Central memory CD4-positive, alpha-beta T cell (primary cell): Measurements from ENCODE around the gene TPBGL.
"Not testable (repeated sequence)": the region's sequence is repeated elsewhere in the genome, so short reads cannot be mapped to it uniquely, and the experiment has no call there.

Source experiments
- DNase-seq: peaks from one replicate; pipeline ENCODE4 v3.0.0; 2022

The TPBGL gene

DNA sequence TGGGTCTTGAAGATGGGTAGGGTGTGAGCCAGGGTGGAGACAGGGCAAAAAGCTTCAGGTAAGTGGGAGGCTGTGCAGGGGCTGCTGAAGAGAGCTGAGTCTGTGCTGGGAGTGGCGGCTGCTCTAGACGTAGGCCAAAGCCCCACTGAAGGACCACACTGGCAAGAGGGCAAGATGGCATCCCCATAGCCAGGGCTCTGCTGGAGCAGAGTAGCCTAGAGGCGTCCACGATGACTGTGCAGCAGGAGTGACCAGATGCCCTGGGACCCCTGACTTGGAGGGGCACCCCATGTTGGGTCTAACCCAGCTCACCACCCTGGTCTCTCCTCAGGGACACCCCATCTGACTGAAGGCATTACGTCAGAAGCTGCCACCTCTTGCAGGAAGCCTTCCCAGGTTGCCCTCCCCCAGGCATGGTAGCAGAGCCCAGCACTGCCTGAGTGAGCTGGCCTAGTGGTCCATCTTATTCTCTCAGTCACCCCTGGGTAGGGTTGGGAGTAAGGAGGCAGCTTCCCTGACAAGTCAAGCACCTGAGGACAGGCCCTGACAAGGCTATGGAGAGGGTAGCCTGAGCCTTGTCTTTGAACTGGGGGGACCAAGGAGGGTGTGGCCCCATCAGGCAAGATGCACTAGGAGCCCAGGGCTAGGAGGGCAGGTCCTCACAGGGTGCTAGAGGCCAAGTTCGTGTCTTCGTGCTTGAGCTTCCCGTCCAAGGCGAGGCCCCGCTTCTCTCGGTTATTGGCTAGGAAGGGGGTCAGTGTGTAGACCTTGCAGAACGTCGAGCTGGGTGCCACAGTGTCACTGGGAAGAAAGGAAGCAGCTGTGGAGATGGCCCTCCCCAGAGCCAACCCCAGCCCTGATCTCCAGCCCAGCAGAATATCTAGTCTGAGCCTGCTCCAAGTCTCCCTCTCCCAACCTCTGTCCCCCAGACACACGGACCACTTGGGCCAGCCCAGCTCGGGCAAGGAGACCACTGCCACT, 33.1 kb downstream of the TPBGL start:
- no peak for DNase-seq

DNA sequence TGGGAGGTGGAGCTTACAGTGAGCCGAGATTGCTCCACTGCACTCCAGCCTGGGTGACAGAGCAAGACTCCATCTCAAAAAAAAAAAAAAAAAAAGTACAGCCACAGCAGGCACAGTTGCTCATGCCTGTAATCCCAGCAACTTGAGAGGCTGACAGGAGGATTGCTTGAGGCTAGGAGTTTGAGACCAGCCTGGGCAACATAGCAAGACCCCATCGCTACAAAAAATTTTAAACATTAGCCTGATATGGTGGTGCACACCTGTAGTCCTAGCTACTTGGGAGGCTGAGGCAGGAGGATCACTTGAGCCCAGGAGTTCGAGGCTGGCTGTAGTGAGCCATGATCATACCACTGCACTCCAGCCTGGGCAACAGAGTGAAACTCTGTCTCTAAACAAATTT, 34.1 kb downstream of the TPBGL start:
- DNase-seq, result not testable (repeated sequence)

DNA sequence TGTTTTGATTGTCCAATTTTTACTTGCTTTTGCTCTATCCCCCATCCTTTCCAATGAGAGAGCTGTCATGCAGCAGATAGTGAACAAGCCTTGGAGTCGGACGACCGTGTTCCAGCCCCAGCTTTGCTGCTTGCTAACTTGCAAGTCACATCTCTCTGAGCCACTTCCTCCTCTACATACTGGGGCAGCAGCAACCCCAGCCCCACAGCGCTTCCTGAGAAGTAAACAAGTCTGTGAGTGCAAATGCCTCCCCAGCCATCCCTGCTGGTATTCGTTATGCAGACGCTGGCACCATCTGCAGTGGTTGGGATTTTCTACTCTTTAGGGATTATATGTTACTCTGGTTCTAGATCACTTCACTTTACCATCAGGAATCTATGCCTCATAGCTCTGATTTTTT, 35.0 kb downstream of the TPBGL start:
- peak; percentile 70 for DNase-seq

DNA sequence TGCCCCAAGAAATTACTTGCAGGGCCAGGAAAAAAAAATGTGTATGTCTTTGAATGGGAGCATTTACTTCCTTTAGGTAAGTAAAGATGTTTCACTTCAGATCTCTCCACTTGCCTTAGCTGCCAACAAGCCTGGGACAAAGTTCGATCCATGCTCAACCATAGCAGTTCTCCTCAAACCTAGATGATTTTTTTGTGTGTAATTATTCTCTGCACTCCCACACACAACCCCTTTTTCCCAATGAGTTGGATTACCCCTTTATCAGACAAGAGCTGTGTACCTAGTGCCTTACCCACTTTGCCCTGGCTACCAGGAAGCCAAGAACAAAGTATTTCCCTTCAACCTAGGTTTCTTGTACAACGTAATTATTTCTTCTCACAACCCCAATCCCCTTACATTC, 35.6 kb downstream of the TPBGL start:
- no peak for DNase-seq

DNA sequence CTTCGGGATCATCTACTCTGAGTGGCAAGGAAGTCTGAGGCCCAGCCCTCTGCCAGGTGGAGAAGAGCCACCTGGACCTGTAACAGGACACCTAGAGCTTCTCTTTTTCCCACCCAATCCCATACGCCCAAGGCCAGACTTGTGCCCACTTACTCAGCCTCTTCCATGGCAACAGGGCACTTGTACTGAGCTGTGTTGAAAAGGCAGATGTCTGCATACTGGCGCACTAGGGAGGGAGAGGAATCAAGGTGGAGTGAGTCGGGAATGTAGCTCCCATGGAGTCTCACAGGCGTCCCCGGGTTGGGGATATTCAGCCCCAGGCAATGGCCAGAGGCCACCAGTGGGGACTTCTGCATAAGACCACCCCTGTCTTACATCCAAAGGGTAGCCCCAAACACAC, 36.1 kb downstream of the TPBGL start:
- DNase-seq, result no peak

DNA sequence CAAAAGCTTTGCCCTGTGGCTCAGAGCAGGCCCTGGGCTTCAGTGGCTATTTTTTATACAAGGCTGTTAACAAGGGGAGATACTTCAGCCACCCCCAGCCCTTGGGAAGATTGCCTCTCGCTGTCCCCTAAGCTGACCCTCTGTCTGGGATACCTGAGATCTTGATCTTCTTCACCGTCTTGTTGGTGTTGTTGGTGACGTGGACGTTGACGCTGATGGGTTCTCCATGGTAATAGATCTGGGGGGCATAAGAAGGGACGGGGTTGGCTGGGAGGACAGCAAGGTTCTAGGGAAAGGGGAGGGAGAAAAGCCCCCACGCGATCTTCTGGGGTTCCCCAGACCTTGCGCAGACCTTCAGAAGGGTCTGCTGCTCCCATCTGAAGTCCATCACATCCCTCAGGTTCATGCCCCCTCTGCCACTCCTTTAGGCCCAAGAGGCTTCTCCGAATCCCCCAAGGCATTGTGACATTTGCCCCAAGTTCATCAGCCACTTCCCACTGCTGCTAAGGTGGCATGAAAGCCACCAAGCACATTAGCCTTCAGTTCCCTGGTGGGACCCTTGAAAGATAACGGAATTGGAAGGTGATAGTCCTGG, 36.7 kb downstream of the TPBGL start:
- DNase-seq, result no peak

DNA sequence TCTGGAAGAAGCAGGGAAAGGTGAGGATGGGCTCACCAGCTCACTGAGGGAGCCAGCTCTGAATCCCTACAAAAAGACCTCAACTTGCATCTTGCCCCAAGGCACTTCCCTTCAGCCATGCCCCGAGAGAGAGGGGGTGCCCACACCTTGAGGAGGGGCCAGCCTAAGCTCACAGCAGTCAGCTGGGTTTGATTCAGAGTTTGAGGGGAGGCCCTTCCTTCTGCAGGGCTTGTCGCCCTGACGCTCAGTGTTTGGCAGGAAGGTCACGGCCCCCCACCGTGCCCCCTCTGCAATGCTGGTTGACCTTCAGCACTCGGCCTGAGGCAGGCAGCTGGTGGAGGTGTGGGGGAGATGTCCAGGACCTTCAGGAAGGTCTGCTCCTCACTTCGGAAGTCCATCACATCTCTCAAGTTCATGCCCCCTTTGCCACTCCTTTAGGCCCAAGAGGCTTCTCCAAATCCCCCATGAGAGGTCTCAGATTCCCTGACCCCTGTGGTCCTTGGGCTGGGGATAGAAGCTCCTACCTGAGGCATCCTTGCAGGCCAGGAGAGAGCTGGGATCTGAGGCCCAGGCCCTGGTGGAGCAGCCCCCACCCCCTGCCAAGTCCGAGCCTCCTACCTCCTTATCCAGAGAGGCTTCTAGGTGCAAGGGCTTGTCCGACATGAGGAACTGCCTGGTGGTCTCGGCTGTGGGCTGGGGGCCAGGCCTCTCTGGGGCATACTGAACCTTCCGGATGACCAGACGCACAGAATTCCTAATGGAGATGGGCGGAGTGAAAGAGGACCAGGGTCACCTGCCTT, 37.6 kb downstream of the TPBGL start:
- DNase-seq, result no peak

DNA sequence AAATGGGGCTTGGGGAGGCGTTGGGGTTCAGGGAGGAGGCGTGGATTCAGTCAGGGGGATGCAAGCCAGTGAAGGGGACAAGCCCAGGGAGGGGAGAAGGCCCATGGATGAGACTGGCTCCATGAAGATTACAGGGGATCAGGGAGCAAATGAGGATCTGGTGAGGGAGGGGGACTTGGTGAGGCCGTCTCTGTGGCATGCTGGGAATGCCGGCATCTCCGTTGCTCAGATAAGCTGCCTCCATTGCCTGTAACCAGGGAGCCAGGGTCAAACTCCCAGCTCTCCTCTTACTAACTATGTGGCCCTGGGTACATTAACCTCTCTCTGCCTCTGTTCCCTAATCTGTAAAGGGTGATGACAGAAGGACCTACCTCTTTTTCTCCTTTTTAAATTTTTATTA, 38.7 kb downstream of the TPBGL start:
- DNase-seq, result no peak

DNA sequence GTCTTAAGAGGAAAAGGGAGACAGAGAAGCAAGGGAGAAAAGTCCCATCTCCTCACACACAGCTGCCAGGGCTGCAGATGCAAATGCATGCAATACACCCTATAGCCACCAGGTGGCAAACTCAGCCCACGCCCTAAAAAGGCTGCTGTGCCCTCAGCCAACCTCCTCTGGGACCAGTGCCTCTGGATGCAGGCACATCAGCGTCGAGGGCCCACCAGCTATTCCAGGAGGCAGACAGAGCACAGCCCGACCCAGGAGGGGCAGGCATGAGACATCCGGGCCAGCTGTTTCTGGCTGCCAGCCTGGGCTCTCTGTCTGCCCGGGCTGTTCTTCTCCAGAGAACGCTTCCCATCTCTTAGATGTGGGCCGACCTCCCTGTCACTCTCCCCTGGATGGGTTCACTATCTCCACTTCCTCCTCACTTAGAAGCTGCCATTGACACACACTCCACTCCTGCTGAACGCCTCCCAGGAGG, 39.7 kb downstream of the TPBGL start:
- peak; percentile 59 for DNase-seq

DNA sequence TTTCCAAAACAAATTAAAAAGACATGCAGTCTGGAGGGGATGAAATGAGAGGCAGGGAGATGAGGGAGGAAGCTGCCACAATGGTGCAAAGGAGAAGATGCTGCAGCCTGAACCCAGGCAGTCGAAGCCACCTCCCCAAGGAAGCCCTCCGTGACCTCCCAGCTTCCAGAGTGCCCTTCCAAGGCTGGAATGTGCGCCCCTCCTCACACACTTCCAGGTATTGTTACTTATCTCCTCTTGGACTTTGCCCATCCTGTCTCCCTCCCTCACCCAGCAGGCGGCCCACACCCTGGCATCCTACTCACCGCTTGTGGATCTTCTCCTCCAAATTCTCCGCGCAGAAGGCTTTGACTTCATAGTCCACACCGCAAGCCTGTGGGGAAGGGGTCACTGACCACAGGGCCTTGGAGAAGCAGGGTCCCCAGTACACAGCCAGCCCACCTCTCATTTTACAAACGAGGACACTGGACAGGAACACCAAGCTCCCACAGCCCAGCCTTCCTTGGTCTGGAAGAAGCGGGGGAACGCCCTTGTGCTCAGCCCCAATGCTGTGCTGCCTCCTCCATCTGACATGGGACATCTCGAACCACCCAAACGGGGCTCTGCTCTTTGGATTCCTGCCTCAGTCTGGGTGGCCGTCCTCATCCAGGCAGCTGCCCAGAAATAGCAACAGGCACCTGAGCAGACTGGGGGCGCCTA, 40.3 kb downstream of the TPBGL start:
- DNase-seq, result no peak

DNA sequence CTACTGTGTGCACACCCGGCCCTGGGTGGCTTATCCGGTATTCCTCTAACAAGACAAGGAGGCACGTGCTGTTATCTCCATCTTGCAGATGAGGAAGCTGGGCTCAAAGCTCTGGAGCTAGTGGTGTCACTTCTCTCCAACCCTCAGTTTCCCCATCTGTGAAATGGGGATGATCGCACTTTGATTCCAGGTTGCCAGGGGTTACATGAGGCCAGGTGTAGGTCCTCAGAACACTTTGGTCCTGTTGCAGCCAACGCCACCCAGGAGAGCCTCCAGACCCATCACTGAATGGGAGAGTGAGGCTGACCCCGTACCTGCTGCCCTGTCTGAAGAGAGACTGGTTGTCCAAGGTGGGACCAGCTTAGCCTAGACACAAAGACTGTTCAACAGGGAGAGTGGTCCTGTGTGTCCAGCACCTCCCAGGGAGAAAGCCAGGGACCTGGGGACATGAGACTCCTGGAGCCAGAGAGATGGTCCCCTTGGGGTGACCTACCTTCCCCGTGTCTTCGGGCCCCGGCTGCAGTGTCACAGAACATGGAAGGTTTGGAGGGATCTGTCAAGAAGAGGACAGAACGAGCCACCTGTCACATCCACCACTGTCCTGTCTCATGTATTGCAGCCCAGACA, 41.0 kb downstream of the TPBGL start:
- DNase-seq, result no peak

DNA sequence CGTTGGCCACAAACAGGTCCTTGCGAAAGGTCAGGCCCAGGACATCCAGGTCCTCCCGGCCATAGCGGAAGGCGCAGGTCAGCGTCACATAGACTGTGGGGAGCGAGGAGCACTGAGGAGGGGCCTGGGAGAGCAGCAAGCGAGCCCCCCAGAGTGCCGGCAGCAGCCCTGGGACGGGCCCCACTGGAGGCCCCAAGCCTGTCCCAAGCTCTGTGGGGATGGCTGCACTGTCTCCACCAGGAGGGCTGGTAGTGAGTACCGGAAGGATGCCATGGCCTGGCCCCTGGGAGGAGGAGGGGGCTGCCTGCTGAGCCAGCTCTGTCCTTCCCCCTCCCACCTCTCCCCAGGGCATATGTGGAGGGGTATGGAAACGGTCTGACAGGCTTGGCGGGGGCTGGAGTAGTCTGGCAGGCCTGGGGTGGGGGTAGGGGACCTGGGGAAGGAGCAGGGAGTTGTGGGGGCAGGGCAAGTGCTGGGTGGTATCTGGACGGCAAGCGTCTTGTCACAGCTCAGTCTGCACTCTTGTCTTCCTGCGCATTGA, 42.9 kb downstream of the TPBGL start:
- DNase-seq, result no peak

DNA sequence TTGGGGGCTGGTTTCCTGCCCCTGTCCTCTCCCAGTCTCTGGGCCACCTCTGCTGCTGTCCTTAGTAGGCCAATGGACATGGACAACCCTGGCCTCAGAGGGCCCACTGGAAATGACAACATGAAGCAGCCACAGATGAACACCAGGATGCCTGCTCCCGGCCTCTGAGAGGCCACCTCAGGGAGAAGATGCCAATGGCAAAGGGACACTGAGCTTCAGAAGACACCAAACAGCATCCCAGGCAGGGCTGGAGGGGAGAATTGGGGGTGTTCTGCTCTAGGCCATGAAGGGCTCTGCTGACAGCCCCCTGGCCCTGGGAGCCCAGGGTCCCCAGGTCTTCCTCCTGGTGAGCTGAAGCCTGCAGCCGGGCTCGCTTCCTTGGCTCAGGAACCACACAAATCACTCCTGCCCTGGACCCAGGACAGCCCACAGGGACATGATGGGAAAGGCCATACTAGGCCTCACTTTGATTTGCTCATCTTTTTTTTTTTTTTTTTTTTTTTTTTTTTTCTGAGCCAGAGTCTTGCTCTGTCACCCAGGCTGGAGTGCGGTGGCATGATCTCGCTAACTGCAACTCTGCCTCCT, 45.3 kb downstream of the TPBGL start:
- DNase-seq, result no peak

DNA sequence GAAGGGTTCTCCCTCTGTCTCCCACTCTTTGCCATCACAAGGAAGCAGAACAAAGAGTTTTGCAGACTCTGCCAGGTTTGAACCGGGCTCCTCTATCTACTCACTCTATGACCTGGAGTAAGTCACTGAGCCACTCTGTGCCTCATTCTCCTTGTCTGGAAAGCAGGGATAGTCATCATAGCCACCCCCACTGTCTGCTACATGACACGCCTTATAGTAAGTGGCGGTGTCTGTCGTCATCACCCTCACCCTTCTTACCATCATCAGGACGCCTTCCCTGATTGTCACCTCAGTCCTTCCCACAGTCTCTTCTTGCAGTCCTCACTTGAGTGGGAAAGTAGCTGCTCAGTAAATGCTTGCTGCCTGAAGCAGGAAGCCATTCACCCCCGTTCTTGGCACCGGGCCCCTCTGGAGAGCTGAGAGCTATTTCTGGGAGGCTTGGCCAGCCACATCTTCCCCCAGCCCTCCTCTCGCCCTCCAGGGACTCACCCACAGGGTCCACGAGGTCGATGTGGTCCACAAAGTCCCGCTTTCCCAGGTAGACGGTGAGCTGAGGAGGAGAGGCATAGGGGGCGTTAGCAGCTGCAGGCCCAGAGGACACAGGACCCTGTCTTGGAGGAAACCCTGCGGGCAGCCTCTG, 46.4 kb downstream of the TPBGL start:
- DNase-seq, result no peak

DNA sequence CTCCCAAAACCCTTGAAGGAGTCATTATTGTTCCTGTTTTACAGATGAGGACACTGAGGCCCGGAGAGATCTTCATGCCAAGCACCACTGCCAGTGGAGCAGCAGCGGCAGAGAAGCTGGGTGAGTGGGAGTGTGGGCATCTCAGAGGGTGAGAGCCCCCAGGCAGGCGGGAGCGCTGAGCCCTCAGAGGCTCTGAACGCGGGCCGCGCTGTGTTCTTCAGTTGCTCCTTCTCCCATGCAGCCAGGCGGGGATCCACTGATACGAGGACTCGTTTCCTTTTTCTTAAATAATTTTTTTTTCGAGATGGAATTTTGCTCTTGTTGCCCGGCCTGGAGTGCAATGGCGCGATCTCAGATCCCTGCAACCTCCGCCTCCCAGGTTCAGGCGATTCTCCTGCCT, 47.0 kb downstream of the TPBGL start:
- DNase-seq, result no peak

DNA sequence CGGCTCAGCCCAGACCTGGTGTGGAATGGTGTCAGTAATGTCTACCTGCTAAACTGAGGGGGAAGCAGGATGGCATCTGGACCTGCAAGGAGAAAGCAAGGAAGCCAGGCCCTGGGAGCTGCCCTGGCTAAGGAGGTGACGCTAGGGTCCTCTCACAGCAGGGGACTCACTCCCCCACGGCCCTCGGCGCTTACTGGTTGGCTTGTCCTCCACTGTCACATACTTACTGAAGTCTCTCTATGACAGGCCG, 48.9 kb downstream of the TPBGL start:
- DNase-seq, result no peak

DNA sequence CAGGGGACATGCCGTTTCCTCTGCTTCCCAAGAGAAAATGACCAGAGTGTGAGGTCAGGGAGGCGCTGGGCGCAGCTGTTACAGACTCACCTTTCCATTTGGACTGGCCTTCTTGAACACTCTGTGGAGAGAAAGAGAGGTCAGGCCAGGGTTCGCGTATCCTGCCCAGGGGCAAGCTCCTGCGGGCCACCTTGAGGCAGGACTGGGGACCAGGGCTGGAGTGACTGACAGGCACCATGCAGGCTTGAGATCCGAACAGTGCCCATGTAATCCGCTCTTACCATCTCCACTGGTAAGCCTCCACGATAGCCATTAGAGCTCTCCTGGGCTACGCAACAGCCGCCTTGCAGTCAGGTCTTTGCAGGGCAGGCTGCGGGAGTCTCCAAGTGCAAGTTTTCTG, 49.3 kb downstream of the TPBGL start:
- no peak for DNase-seq

DNA sequence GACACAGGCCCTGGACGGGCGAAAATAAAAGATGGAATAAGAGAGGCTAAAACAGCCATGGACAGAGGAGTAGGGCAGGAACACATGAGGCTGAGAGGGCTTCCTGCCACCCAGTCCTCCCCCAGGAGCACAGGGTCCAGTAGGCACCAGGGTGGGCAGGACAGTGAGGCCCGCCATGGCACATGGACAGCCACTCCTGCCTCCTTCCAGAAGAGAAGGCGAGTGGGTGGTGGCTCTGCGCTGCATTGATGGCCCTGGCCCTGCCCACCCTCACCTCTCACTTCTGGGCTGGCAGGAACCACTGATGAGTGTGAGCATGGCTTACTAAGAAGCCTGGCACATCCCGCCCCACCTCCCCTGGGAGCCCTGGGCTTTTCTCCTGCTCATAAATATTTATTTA, 51.2 kb downstream of the TPBGL start:
- DNase-seq, result no peak

DNA sequence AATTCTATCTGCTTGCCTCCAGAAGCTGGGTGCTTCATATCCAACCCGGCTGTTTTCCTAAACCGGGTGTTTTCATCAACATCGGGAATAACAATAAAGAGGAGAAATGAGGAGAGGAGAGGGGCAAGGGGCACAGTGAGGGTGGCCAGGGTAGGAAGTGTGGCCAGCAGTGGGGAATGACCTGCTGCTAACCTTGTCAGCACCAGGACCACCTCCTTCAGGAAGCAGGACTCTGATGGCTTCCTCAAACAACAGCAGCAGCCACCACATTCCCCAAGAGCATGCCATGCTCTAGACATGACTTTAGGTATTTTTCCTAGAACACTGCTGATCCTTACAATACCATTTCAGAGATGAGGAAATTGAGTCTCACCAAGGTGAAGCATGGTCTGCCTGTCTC, 52.4 kb downstream of the TPBGL start:
- DNase-seq, result no peak
